LNCaP clone FGC (cell line): Measurements from ENCODE around the gene IDH3B.
"Not testable (repeated sequence)": the region's sequence is repeated elsewhere in the genome, so short reads cannot be mapped to it uniquely, and the experiment has no call there.

Experiments used
- DNase-seq: peaks from one replicate; pipeline ENCODE4 v3.0.0-alpha.2; 2011; ENCODE audit warnings: low read depth
- H3K4me3 ChIP-seq: 2 replicates; pipeline ENCODE4 v1.5.1; 2011; ENCODE audit warnings: mild to moderate bottlenecking, low read depth, low read length, control low read depth
- TF ChIP-seq, protein P1 (sequence below): IDR thresholded peaks from 2 replicates; pipeline ENCODE4 v1.5.1; 2012; ENCODE audit warnings: mild to moderate bottlenecking; ENCODE audit not compliant: control insufficient read depth, insufficient read depth; ENCODE audit errors: extremely low read depth

The IDH3B gene

GRCh38 chr20:2698912-2699311 lies 34.9 kb upstream of the IDH3B start:
- no peak for DNase-seq
- TF ChIP-seq, protein P1, sequence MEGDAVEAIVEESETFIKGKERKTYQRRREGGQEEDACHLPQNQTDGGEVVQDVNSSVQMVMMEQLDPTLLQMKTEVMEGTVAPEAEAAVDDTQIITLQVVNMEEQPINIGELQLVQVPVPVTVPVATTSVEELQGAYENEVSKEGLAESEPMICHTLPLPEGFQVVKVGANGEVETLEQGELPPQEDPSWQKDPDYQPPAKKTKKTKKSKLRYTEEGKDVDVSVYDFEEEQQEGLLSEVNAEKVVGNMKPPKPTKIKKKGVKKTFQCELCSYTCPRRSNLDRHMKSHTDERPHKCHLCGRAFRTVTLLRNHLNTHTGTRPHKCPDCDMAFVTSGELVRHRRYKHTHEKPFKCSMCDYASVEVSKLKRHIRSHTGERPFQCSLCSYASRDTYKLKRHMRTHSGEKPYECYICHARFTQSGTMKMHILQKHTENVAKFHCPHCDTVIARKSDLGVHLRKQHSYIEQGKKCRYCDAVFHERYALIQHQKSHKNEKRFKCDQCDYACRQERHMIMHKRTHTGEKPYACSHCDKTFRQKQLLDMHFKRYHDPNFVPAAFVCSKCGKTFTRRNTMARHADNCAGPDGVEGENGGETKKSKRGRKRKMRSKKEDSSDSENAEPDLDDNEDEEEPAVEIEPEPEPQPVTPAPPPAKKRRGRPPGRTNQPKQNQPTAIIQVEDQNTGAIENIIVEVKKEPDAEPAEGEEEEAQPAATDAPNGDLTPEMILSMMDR: no peak
- no peak overlapping the region for H3K4me3 ChIP-seq

GRCh38 chr20:2698186-2698817 lies 34.3 kb upstream of the IDH3B start:
- no peak for DNase-seq
- no peak overlapping the region for H3K4me3 ChIP-seq
- TF ChIP-seq, protein P1: no peak

GRCh38 chr20:2697768-2698167 lies 33.8 kb upstream of the IDH3B start:
- DNase-seq: no peak
- TF ChIP-seq, protein P1: no peak
- H3K4me3 ChIP-seq: no peak overlapping the region

DNA sequence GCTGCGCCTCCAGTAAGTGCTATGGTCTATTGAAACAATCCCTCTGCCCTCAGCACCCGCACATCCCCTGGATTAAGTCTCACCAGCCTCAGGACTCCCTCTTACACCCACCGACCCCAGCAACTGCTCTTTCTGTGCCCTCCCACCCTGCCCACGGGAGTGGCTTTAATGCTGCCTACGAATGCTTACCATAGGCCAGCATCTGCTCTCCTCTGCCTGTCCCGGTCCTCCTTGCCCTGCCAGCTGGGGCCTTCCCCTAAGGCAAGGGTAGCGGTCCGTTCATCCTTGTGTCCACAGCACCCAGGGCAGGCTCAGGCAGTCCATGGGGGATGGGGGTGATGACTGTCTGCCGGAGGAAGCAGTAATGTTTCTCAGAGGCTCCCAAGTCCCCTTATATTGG lies 32.6 kb upstream of the IDH3B start:
- no peak for DNase-seq
- no peak overlapping the region for H3K4me3 ChIP-seq
- TF ChIP-seq, protein P1: no peak

- not testable (repeated sequence) for DNase-seq, H3K4me3 ChIP-seq
Measured at GRCh38 chr20:2695984-2696525, 32.0 kb upstream of the IDH3B start.

GRCh38 chr20:2695206-2695983 lies 31.4 kb upstream of the IDH3B start:
- H3K4me3 ChIP-seq: no peak overlapping the region
- TF ChIP-seq, protein P1: no peak
- DNase-seq: no peak

DNA sequence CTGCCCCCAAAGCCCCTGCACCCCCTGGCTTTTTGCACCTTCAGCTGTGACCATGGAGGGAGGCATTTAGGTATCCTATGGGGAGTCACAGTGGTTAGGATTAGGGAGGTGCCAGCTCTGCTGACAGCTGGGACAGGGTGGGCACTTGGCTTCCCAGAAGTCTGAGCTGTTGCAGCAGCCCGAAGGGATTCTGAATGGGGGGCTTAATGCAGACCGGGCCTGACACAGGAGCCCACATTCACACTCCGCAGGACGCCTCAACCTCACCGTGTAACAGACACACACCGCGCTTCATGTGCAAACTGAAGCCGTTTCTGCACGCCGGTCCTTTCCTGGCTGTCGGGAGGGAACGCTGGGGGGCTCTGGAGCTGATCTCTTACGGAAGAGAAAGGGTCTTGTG lies 30.5 kb upstream of the IDH3B start:
- DNase-seq: no peak
- TF ChIP-seq, protein P1: no peak
- no peak overlapping the region for H3K4me3 ChIP-seq
